DMS79 treated with DMSO at 0.1 percent for 48 hours (cell line): ENCODE data around the gene GRIPAP1.
"Not testable (repeated sequence)": the region's sequence is repeated elsewhere in the genome, so short reads cannot be mapped to it uniquely, and the experiment has no call there.

Experiments
- DNase-seq: peaks from one replicate; lab custom pipeline; 2025; lab: John Stamatoyannopoulos, UW

GRIPAP1 gene

DNA sequence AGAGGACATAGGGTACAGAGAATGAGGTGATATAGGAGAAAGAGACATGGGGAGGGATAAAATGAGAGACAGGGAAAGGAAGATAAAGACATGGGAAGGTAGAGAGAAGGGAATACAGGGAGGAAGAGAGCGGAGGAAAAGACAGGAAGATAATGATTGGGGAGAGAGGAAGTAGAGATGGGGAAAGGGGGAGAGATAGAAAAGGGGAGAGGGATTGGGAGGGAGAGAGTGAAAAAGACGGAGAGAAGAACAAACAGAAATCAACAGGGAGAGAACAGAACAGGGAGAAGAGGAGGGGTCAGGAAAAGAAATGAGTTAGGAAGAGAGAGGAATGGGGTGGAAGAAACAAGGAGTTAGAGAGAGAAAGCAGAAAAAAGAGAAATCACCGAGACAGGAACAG lies 4.6 kb downstream of the GRIPAP1 start:
- DNase-seq = no peak

DNA sequence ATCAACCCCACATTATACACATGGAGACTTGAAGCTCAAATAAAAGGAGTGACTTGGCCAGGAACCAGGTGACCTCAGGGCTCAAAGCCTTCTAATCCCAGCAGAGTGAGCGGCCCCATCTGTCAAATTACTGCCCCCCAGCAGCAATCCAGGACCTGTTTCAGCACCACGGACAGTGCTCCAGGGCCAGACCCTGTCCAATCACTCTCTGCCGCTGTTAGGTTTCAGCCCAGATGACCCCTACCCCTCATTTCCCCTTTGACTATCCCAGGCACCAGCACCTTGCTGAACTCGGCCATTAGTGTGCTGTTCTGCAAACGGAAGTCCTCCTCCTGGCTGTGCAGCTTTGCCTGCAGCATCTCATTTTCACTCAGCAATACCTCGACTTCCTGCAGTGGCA lies 5.1 kb downstream of the GRIPAP1 start:
- DNase-seq = no peak

DNA sequence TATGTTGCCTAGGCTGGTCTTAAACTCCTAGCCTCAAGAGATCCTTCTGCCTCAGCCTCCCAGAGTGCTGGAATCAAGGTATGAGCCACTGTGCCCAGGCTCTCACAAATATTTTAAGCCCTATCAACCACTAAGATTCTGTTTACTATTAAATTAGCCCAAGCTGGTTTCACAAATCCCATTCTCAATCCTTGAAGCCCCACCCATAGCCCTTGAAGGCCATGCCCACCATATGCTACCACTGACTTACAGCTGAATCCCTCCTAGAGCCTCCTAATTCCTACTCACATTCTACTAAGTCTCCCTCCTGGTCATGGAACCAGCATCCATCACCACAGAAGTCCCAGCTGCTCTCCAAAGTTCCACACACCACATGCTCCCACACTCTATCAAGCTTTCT lies 9.7 kb downstream of the GRIPAP1 start:
- DNase-seq = no peak

- DNase-seq = no peak
These were observed 12.6 kb downstream of the GRIPAP1 start for GRCh38 chrX:48989483-48989882.

DNA sequence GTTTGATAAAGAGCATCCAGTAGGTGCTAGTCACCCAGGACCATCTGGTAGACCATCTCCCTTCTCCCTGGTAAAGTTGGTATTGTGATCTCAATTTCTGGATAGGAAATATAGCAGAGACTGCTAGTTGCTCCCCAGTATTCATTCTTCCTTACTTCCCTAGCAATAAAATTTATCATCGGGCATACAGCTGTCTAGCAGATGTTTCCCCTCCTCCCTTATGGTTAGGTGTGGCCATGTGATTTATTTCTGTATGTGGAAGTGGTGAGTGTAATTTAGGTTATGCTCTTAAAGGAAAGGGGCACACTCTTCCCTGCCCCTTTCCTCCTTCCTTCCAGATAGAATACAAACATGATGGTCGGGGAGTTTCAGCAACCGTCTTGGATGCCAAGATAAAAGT lies 18.2 kb downstream of the GRIPAP1 start:
- no peak for DNase-seq

- no peak for DNase-seq
These were observed 19.0 kb downstream of the GRIPAP1 start for GRCh38 chrX:48983081-48983480.

- no peak for DNase-seq
These were observed 20.9 kb downstream of the GRIPAP1 start for GRCh38 chrX:48981178-48981577.

DNA sequence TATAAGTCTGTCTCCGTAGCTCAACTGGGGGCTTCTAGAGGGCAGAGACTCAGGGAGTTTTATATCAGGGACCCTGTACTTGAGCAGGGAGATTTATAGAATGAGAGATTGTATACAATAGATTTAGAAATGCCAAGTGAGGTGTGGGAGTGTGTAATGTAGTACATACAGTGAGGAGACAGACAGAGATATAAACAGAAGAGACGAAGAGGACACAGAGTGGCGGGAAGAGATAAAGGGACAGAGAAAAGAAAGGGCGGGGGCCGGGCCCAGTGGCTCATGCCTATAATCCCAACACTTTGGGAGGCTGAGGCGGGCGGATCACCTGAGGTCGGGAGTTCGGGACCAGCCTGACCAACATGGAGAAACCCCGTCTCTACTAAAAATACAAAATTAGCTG lies 21.7 kb downstream of the GRIPAP1 start:
- DNase-seq = not testable (repeated sequence)

DNA sequence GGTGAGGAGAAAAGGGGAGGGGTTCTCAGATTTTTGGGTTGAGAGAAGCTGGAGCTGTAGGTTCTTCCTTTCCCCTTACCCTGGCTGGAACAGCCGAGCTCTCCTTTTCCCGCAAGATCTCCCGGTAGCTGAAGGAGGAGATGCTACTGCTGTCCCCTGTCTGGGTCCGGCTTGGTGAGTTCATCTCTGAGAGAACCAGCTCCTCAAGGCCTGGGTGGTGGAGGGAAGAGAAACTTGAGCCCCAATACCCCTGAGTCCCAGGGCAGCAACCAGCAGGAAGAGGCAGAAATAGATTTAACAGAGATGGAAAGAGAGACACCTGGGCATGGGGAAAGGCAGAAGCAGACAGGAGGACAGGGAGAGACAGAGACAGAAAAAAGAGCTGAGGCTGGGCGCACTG lies 23.8 kb downstream of the GRIPAP1 start:
- no peak for DNase-seq

GRCh38 chrX:48976086-48976485 lies 26.0 kb downstream of the GRIPAP1 start:
- no peak for DNase-seq

DNA sequence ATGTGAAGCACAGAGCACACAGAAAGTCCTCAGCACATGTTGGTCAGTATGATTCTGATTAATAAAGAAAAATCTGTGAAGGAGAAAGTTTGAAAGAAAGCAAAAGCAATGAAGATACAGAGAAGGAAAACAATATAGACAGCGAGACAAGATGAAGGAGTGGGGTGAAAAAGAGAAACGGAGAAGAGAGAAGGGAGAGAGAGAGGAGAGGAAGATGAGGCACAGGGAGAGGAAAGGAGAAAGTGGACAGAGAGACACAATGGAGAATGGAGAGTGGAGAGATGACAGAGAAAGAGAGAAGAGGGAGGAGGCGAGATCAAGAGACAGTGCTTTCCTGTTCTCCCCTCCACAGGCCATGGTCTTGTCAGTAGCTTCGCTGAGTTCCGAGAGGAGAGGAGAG lies 26.5 kb downstream of the GRIPAP1 start:
- no peak for DNase-seq

GRCh38 chrX:48975041-48975440 lies 27.0 kb downstream of the GRIPAP1 start:
- no peak for DNase-seq

- no peak for DNase-seq
These were observed 27.5 kb downstream of the GRIPAP1 start for GRCh38 chrX:48974574-48974973.

- no peak for DNase-seq
These were observed 28.0 kb downstream of the GRIPAP1 start for GRCh38 chrX:48974033-48974432.

DNA sequence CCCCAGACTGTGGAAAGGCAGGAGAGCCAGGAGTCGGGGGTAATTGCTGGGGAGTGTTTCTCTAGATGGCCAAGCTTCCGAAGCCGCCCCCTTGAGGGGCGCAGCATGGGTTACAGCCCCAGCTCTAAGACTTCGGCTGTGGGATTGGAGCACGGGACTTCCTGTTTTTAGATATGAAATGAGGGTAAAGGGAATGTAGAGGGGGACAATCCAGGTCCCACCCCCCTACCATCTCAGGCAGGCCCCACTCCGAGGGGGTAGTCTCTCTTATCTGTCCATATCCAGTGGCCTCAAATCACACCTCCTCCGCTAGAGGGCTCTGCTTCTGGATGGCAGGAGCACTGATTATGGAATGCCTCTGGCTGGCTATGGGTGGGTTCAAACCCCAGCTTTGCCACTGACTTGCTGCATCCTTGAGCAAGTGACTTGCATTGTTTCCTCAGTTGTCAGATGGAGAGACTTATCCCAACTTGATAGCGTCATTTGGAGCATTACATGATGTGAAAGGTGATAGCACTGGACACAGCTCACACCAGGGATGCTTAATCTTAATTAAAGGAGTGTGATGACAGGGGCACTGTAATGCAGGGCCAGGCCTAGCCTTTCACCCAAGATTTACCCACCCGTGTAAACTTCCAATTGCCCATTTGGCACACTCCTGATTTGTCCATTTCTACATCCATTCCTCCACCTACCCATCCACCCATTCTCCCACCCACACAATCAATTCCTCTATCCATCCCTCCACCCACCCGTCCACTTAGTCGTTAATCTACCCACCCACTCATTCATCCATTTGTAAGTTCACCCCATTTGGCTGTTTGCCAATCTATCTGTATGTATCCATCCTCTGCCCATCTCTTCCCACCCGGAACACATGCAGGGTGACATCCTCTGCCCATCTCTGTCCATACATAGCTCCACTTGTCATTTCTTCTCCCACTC lies 29.6 kb downstream of the GRIPAP1 start:
- DNase-seq = no peak

DNA sequence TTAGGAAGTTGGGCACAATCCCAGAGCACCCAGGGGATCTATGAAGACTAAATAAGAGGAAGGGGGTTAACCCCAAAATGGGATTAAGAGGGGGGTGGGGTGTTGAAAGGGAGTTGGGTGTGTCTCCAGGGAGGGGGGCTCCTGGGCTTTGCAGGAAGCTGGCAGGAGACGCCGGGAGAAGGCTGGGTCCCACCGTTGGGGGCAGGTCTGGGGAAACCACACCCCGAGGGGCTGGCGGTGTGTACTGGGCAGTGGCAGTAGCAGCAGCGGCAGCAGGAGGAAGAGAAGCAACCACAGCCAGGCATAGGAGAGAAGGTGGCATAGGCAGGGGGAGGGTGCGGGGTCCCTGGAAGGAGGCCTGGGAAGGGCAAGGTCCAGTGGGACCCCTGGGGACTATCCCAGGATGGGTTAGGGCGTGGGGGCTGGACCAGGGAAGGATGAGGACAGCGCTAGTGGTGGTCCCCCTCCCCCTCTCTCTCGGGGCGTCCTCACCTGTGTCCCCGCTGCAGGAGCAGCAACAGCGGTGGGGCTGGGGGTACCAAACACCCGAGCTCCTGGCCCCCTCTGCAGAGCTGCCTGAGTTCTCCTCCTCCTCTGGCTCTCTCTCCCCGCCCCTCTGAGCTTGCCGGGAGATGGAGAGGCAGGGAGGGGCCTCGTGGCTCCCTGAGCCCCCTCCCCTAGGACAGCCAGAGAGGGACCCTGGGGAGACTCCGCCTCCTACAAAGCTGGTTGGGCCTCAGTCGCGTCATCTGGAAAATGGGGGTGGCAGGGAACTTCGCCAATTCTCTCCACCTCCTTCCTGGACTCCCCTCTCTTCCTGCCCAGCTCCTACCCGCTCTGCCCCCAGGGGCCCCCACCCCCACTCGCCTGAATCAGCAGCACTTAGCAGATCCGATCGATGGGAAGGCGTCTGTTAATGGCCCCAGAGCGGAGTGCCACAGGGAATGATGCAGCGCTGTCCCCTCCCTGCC lies 30.5 kb downstream of the GRIPAP1 start, which contains the start of gene KCND1:
Gene KCND1, minus strand, starts transcription at position 596 of the 971 bp plus-strand sequence. CDS start 1,573 bp downstream, outside the sequence.
- peak; percentile 6 for DNase-seq

DNA sequence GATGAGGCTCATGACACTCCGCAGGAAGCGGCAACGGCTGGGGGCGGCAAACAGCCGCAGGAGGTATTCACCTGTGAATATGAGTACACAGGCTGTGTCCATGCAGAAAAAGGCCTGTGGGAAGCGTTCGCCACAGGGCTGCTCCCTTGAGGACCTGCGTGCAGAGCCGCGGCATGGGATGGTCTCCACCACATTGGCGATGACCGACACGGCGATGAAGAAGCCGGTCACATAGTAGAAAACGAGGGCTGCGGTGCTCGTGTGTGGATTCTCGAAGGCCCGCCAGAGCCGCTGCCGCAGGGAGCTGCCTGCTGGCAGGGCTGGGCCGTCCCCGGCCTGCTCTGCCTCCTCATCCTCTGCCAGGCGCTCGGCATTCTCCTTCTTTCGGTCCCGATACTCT lies 32.6 kb downstream of the GRIPAP1 start:
- DNase-seq = no peak

DNA sequence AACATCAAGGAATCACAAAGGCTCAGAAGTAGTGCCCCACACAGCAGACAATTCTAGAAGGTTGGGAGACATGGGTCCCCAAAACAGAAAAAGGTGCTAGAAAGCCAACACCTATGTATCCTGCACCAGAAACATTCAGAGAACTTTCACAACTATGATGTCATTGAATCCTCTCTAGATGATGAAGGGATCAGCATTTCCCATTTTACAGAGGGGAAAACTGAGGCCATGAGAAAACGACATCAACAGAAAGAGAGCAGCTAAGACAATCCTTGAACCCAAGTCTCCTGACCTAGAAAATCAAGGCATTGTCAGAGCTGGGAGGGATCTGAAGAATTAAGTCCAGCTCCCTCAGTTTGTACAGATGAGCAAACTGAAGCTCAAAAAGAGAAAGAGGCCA lies 33.7 kb downstream of the GRIPAP1 start:
- DNase-seq = no peak

DNA sequence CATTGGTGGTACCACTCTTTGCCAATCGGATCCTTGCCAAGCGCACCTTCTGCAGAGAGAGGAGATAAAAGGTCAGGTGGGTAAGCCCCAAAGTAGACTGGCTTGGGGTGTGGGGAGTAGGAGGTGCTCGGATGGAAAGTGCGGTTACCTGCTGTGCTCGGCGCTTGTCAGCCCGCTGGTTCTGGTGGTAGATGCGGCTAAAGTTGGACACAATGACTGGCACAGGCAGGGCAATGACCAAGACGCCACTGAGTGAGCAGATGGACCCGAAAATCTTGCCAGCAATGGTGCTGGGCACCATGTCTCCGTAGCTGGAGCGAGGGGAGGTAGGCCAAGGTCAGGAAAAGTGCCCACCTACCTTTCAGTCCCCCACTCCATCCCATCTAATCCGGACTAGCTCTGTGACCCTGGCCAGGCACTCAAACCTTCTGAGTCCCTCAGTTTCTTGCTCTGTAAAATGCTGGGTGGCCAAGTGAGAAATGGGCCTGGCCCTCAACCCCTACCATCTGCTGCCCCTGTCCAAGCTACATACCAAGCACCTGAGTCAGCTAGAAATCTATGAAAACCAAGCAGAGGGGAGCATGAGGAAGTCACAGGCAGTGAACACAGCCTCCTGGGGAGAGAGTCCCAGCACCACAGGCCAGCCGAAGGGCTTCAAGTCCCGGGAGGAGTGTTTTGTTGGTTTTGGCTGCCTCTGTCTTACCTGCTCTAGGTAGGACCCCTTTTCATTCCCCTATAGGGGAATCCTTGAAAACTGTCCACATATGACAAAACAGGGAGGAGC lies 35.1 kb downstream of the GRIPAP1 start:
- no peak for DNase-seq

GRCh38 chrX:48965959-48966358 lies 36.1 kb downstream of the GRIPAP1 start:
- DNase-seq = no peak

GRCh38 chrX:48961585-48962091 lies 40.4 kb downstream of the GRIPAP1 start:
- DNase-seq = no peak

GRCh38 chrX:48960291-48960690 lies 41.8 kb downstream of the GRIPAP1 start:
- no peak for DNase-seq
